ENCODE data around the gene IFT81.
"Not testable (repeated sequence)": the region's sequence is repeated elsewhere in the genome, so short reads cannot be mapped to it uniquely, and the experiment has no call there.

Gene IFT81

DNA sequence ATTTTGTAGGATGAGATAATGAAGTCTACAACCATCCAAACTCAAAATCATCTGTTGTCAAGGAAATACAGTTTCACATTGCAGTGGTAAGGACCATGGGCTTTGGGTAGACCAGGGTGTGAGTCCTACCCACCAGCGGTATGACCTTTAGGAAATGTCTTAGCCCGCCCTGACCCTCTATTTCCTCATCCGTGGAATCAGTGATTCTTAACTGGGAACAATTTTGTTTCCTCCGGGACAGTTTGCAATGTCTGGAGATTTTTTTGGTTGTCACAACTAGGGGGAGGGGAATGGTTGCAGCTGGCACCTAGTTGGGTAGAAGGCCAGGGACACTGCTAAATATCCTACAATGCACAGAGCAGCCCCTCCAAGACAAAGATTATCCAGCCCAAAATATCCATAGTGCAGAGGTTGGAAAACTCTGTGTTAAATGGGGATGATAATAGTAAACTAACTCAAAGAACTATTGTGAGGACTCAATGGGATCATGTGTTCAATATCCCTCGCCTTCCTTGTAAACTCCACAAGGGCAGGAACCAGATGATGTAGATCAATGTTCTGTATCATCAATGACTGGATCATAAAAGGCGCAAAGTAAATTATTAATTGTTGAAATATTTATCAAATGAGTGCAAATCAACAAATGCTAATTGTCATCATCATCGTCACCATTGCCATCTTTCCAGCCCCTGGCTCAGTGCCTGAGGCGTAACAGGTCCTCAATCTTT is 15.7 kb upstream of the IFT81 start:
- no peak for DNase-seq

- no peak for DNase-seq
Observed at GRCh38 chr12:110109037-110109836, 14.9 kb upstream of the IFT81 start.

DNA sequence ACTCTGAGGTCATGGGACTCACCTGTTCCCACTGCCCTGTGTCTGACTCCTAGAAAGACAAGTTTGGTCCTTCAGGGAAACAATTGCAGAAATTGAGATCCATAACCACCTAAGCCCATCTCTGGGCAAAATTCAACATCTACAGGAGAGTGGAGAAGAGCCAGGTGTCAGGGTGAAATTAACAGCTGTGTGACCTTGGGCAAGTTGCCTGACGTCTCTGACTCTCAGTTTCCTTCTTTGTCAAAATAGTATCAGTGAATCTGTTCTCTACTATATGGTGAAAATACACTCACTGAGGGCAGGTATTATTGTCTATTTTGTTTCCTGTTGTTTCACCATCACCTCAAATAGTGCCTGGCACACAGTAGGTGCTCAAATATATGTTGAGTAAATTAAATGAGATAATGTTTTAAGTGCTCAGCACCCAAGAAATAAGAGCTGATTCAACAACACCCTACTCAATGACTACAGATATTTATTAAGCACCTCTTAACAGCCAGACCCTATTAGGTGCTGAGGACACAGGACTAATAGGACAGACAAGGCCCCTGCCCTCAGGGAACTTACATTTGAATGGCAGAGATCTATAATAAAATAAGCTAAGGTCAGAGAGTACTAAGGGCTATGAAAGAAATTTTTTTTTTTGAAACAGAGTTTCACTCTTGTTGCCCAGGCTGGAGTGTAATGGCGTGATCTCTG is 14.2 kb upstream of the IFT81 start:
- DNase-seq, result no peak

DNA sequence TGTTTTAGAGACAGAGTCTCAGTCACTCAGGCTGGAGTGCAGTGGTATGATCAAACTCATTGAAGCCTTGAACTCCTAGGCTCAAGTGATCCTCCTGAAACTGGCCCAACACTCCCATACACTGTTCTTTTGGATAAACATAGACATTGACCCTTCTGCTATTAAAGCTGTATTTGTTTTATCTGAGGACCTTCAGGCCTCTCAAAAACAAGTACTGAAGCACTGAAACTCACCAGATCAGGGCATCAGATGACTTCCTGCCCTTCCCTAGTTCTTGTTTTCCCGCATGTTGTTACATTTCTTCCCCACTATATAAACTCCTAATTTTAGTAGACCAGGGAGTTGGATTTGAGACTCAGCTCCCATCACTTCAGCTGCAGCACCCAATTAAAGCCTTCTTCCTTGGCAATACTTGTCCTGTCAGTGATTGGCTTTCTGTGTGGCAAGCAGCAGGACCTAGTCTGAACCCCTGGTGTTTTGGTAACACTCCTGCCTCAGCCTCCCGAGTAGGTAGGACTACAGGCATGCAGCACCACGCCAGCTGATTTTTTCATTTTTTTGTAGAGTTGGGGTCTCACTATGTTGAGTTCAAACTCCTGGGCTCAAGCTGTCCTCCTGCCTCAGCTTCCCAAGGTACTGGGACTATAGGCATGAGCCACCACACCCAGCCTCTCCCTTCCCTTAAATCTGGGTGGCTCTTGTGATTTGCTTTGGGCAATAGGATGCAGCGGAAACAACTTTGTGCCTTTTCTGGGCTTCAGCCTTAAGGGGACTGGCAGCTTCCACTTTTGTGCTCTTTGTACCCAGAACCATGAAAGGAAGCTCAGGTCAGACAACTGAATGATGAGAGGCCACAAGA is 12.5 kb upstream of the IFT81 start:
- DNase-seq, result no peak

GRCh38 chr12:110112335-110112660 is 11.9 kb upstream of the IFT81 start:
- DNase-seq, result no peak

DNA sequence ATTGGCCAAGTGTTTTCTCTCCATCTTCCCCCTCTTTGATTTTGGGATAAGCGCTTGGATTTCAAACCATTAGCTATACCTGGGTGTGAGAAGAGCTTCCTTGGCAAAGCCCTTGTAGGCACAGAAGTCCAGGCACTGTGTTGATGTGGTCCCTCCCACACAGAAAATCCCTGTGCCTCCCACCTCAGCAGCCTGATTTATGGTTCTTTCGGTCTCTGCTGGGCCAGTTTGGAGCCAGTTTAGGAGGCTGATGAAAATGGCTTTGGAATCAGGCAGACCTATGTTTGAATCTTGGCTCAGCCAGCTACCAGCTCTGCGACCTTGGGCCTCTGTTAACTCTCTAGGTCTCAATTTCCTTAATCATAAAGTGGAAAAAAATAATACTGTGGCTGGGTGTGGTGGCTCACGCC is 9.6 kb upstream of the IFT81 start:
- no peak for DNase-seq

- no peak for DNase-seq
Observed at GRCh38 chr12:110115675-110116074, 8.5 kb upstream of the IFT81 start.

DNA sequence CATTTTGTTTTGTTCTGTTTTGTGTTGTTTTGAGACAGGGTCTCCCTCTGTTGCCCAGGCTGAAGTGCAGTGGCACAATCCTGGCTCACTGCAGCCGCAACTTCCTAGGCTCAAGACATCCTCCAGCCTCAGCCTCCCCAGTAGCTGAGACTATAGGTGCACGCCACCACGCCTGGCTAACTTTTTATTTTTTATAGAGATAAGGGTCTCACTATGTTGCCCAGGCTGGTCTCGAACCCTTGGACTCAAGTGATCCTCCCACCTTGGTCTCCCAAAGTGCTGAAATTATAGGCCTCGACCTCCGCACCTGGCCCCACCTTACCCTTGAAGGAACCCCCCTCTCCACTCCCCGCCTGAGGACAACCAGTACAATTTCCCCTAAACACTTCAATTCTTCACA is 7.5 kb upstream of the IFT81 start:
- DNase-seq, result no peak

DNA sequence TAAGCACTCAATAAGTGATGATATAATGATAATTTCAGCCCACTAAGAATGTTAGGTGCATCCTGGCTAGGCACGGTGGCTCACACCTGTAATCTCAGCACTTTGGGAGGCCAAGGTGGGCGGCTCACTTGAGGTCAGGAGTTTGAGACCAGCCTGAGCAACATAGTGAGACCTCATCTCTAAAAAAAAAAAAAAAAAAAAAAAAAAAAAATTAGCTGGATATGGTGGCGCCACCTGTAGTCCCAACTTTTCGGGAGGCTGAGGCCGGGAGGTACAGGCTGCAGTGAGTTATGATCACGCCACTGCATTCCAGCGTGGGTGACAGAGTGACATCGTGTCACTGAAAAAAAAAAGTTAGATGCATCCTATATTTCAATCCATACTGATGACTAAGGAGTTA is 6.9 kb upstream of the IFT81 start:
- not testable (repeated sequence) for DNase-seq

DNA sequence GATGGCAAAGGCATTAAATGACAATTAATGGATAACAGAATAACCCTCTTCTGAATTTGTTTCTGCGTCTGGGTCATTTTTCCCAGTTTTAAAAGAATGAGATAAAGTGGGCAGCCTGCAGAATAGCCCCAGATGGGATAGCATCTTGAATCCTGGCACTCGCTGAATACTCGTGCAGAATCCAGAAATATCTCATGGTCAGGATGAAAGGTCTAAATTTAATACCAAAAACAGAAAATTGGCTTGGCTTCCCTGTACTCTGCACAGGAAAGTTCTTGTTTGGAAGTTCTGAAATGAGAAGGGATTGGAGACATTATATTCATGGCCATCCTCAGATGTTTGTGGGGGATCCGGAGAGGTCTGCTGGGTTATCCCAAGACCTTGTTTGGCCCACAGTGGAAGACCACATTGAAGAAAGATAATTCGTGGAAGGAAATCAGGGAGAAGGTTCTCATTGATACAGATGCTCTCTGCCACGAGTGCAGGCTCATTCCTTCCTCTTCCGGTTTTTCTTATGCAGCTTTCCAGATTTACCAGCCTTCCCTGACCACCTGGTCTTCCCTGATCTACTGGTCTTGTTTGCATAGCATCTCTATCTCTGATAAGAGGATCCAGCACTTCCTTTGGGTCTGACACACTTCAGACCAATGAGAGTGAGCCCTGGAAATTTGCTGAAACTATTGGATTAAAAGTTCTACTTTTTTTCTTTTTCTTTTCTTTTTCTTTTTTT is 6.0 kb upstream of the IFT81 start:
- no peak for DNase-seq

DNA sequence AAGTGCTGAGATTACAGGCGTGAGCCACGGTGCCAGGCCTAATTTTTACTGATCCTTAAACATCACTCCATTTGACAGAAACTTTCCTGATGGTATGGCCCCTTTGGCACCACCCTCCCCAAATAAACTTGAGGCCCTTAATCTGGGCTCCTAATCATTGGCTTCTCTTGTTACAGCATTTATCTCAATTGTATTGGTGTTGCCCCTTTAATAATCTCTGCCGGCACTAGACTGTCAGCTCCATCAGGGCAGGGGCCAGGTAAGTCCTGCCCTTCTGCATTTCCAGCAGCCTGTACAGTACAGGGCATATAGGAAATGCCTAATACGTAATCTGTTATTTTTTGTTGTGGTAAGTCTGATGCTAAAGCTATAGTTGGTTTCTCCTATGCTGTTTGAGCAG is 1.2 kb upstream of the IFT81 start:
- no peak for DNase-seq

DNA sequence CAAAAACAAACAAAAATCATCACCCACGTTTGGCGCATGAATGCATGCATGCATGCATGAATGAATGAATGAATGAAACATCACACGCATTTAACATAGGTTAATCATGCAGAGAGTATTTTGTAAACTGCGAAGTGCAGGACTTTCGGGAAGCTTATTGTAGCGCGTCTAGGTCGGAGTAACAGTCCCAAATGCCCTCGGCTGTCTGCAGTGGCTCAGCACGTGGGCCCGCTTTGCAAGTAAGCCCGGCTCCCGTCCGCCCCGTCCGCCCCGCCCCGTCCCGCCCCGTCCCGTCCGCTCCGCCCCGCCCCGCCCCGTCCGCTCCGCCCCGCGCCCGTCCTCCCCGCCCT is 263 bp upstream of the IFT81 start:
- DNase-seq, result no peak

DNA sequence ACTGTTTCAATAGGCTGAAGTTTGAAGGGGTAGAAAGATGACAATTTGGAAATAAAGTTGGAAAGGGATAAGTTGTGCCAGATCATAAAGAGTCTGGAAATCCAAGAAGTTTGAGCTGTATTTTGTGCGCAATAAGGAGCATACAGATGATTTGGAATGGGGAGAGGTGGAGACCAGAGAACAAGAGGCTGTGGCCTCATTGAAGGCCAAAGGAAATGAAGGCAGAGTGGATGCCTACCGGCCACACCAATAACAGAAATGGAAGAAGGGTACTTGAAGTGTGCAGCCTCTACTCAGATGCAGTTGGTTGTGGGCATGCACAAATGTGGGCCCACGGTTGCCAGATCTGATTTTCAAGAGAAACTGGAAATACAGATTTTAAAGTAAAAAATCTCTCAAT is 2.4 kb downstream of the IFT81 start:
- DNase-seq, result no peak

DNA sequence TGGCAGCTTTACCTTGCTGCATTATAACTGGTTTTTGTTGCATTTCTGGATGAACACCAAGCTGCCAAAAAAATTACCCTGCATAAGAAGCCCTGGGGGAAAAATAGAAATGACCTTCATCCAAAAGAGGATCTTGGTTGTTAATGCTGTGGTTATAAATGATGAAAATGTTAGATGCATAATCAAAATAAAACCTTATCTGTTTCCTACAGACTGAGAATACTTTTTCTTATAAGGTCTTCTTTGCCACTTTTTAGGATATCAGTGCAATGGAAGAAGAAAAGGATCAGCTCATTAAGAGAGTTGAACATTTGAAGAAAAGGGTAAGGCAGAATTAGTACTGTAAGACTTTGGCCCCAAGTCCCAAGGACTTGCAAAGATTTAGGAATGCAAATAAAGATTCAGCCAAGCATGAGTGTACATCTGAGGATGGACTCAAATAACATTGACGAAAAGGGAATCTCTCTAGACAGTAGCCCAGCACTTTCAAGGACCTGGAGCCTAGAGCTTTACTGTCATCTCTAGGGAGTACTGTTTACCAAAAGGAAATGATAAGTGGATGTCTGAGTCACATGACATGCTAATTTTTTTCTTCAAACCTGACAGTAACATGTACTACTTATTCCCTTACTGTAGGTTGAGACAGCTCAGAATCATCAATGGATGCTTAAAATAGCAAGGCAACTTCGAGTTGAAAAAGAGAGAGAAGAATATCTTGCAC is 10.7 kb downstream of the IFT81 start:
- DNase-seq, result no peak

GRCh38 chr12:110135806-110136205 is 11.6 kb downstream of the IFT81 start:
- DNase-seq, result no peak

- no peak for DNase-seq
Observed at GRCh38 chr12:110137786-110138185, 13.6 kb downstream of the IFT81 start.

DNA sequence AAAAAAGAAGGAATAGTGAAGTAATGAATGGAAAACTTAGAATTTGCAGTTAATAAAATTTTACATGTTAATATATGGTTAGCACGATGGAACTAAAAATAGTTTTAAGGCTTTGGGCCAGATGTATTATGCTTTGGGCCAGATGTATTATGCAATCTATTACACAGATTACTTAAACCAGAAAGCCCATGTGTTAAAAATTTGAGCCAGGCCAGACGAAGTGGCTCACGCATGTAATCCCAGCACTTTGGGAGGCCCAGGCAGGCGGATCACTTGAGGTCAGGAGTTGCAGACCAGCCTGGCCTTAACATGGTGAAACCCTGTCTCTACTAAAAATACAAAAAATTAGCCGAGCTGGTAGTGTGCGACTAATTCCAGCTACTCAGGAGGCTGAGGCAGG is 17.2 kb downstream of the IFT81 start:
- no peak for DNase-seq

- no peak for DNase-seq
Observed at GRCh38 chr12:110146986-110147385, 22.8 kb downstream of the IFT81 start.

DNA sequence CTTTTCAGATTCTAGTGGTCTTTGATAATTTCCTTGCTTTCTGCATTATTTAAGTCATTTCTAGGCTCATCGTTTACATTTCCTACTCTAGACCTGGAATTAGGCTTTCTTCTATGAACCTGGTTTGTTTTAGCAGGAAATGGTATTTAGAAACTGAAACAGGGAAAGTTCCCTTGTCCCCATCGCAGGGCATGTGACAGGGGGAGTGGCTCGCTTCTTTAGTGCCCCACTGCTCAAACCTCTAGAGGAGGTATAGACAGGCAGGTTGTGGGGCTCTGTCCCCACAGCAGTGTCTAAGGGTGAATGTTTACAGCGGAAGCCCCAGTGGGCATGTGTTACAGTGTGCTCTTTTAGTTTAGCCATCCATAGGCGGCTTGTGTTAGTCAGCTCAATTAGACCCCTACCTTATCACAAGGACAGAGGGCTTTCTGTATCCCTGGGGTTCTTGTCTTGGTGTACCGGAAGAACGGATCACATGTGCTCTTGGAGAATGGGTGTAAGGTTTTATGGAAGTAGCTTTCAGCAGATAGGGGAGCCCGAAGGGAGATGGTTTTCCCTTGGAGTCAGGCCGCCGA is 25.0 kb downstream of the IFT81 start:
- DNase-seq, result peak in 1 of 5 donors; percentile 34

DNA sequence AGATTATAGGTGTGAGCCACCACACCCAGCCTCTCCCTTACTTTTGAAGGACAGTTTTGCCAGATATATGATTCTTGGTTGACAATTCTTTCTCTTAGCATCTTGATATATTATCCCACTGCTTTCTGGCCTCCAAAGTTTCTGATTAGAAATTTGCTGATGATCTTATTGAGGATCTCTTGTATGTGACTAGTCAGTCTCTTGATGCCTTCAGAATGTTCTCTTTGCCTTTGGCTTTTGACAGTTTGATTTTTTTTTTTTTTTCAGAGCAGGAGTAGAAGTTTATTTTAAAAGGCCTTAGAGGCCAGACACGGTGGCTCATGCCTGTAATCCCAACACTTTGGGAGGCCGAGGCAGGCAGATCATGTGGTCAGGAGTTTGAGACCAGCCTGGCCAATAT is 32.6 kb downstream of the IFT81 start:
- no peak for DNase-seq

DNA sequence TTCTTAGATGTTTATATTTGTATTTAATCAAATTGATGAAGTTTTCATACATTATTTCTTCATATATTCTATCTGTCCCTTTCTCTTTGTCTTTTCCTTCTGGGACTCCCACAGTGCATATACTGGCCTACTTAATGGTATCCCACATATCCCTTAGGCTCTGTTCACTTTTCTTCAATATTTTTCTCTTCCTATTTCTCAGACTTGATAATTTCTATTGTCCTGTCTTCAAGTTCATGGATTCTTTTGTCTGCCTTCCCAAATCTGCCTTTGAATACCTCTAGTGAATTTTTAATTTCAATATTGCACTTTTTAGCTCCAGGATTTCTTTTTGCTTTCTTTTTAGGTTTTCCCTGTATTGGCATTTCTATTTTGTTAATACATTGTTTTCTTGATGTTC is 33.4 kb downstream of the IFT81 start:
- DNase-seq, result no peak
